ENCODE results near the gene TMEM260. TPM values are rescaled to one million over a fixed set of nuclear protein-coding genes. Genes with fewer than 3 reads are reported as not detected.

Gene TMEM260
- total RNA-seq, 1 experiment from 2014 or later: 17.8 TPM

GRCh38 chr14:56587701-56588100 is 8.1 kb downstream of the TMEM260 start:
- no peak overlapping the region for H3K27ac ChIP-seq (ENCODE audit: low read length)
- H3K36me3 ChIP-seq (ENCODE audit: low read depth, low read length): no peaks in the 10 kb centered on the region; the same call in 1 of the 2 replicates
- ChIA-PET POLR2A (ENCODE audit: unreplicated experiment) (no interaction called here), CTCF (no interaction called here)
- intact Hi-C loops (cut with micrococcal nuclease): loop anchor here (10.0 kb wide), 2 partner anchors 707 to 1507 kb away; no protein-coding TSS in a partner anchor
- H3K4me1 ChIP-seq (ENCODE audit: insufficient read depth, low read length): peaks cover 38% of the 10 kb centered on the region
- DNase-seq: no peak
- H3K9me2 ChIP-seq (replicated peaks; ENCODE audit: low read length): no peaks in the 10 kb centered on the region
- H3K4me2 ChIP-seq (ENCODE audit: low read length): no peak overlapping the region
- no peak for ATAC-seq
- H3K79me2 ChIP-seq (ENCODE audit: low read length): peaks cover 10% of the 10 kb centered on the region
- no peak overlapping the region for H3K9ac ChIP-seq (ENCODE audit: low read length)
- no TSS peak for BruUV-seq (replicated peaks)
- TF ChIP-seq CTCF (conservative IDR thresholded peaks at IDR 0.05; ENCODE audit: low read depth, low read length): no peak
- TF ChIP-seq EZH2 (IDR thresholded peaks at IDR 0.05; ENCODE audit: low read length, unreplicated experiment): no peak
- TF ChIP-seq EZH2phosphoT487 (IDR thresholded peaks at IDR 0.05; ENCODE audit: borderline replicate concordance, low read length): no peak
- no peak overlapping the region for H3K4me3 ChIP-seq (ENCODE audit: low read length)
- H3K27me3 ChIP-seq (ENCODE audit: low read length): no peaks in the 10 kb centered on the region
- no peaks in the 10 kb centered on the region for H3K9me3 ChIP-seq (ENCODE audit: low read length)
- peaks cover 13% of the 10 kb centered on the region for H3F3A ChIP-seq (ENCODE audit: low read length, unreplicated experiment)
- H4K20me1 ChIP-seq (ENCODE audit: low read length): peaks cover 17% of the 10 kb centered on the region; the same call in 1 of the 2 replicates
- no peak overlapping the region for H2AFZ ChIP-seq (ENCODE audit: low read length)

- intact Hi-C loops (cut with micrococcal nuclease): no loop called here
- ATAC-seq: peak; percentile 34; the same call in 1 of the 2 replicates
- POLR2A ChIA-PET (ENCODE audit: unreplicated experiment): interaction anchor here (0.5 to 0.6 kb wide), 2 partner anchors 291 to 1399 kb away, joined by 3 to 4 read pairs; no protein-coding TSS in a partner anchor
Measured at GRCh38 chr14:56590535-56590960, 10.9 kb downstream of the TMEM260 start.

More at GRCh38 chr14:56590535-56590960, 10.9 kb downstream of the TMEM260 start:
- Histone ChIP-seq H3K4me2 (ENCODE audit: low read length) (no peak overlapping the region), H3K27me3 (ENCODE audit: low read length) (no peaks in the 10 kb centered on the region), H3K9me2 (replicated peaks; ENCODE audit: low read length) (no peaks in the 10 kb centered on the region), H3K9ac (ENCODE audit: low read length) (no peak overlapping the region), H3K27ac (ENCODE audit: low read length) (no peak overlapping the region), H3K36me3 (ENCODE audit: low read depth, low read length) (no peaks in the 10 kb centered on the region; the same call in 1 of the 2 replicates), H3K79me2 (ENCODE audit: low read length) (no peaks in the 10 kb centered on the region), H2AFZ (ENCODE audit: low read length) (no peak overlapping the region), H4K20me1 (ENCODE audit: low read length) (0 out of 2 replicates have a peak, but pooled peaks cover 3% of the 10 kb centered on the region), H3K4me3 (ENCODE audit: low read length) (no peak overlapping the region), H3K4me1 (ENCODE audit: insufficient read depth, low read length) (peaks cover 15% of the 10 kb centered on the region), H3F3A (ENCODE audit: low read length, unreplicated experiment) (peaks cover 5% of the 10 kb centered on the region), H3K9me3 (ENCODE audit: low read length) (no peaks in the 10 kb centered on the region)
- no TSS peak for BruUV-seq (replicated peaks)
- no peak for TF ChIP-seq CTCF (conservative IDR thresholded peaks at IDR 0.05; ENCODE audit: low read depth, low read length)
- no peak for TF ChIP-seq EZH2phosphoT487 (IDR thresholded peaks at IDR 0.05; ENCODE audit: borderline replicate concordance, low read length)
- no peak for TF ChIP-seq EZH2 (IDR thresholded peaks at IDR 0.05; ENCODE audit: low read length, unreplicated experiment)
- CTCF ChIA-PET: no interaction called here
- DNase-seq: no peak
